Mesendoderm (in vitro differentiated cells): ENCODE measurements around the gene MAST4.
A peak's percentile ranks its signal among the peaks of the same experiment; 100 is the strongest.

Experiments used
- DNase-seq: peaks from one replicate; pipeline ENCODE4 v3.0.0; 2013
- H2AK5ac ChIP-seq: 2 replicates; pipeline ENCODE4 v1.6.1; 2013; ENCODE audit warnings: low read length, inconsistent platforms
- H2BK120ac ChIP-seq: 2 replicates; pipeline ENCODE4 v1.6.1; 2013; ENCODE audit warnings: low read depth, mild to moderate bottlenecking, low read length, moderate library complexity, mixed read lengths
- H2BK15ac ChIP-seq: replicated peaks from 2 replicates; pipeline ENCODE4 v1.6.1; 2013; ENCODE audit warnings: low read depth, mild to moderate bottlenecking, moderate library complexity
- H2BK5ac ChIP-seq: 2 replicates; pipeline ENCODE4 v1.6.1; 2013; ENCODE audit warnings: low read length, inconsistent platforms
- H3K18ac ChIP-seq: 2 replicates; pipeline ENCODE4 v1.6.1; 2013; ENCODE audit warnings: mild to moderate bottlenecking, low read length, mixed read lengths
- H3K23ac ChIP-seq: one replicate; pipeline ENCODE4 v1.6.1; 2013; ENCODE audit warnings: low read length
- H3K27ac ChIP-seq: 2 replicates; pipeline ENCODE4 v1.5.1; 2013; ENCODE audit warnings: low read depth, mild to moderate bottlenecking, inconsistent platforms, low read length, moderate library complexity
- H3K27me3 ChIP-seq: 2 replicates; pipeline ENCODE4 v1.6.1; 2013; ENCODE audit warnings: low read length, control low read depth, mild to moderate bottlenecking, inconsistent platforms; ENCODE audit not compliant: insufficient read depth, poor library complexity
- H3K36me3 ChIP-seq: 2 replicates; pipeline ENCODE4 v1.6.1; 2013; ENCODE audit warnings: low read length, inconsistent platforms; ENCODE audit not compliant: control insufficient read depth, insufficient read depth
- H3K4ac ChIP-seq: one replicate; pipeline ENCODE4 v1.6.1; 2013; ENCODE audit warnings: low read depth, mild to moderate bottlenecking, low read length, moderate library complexity
- H3K4me1 ChIP-seq: 2 replicates; pipeline ENCODE4 v1.6.1; 2013; ENCODE audit warnings: low read depth, low read length, inconsistent platforms; ENCODE audit not compliant: control insufficient read depth
- H3K4me2 ChIP-seq: 2 replicates; pipeline ENCODE4 v1.6.1; 2013; ENCODE audit warnings: low read length
- H3K4me3 ChIP-seq: 2 replicates; pipeline ENCODE4 v1.5.1; 2013; ENCODE audit warnings: mild to moderate bottlenecking, low read length
- H3K56ac ChIP-seq: one replicate; pipeline ENCODE4 v1.6.1; 2013; ENCODE audit warnings: low read length
- H3K79me1 ChIP-seq: 2 replicates; pipeline ENCODE4 v1.6.1; 2013; ENCODE audit warnings: low read length, inconsistent platforms
- H3K79me2 ChIP-seq: 2 replicates; pipeline ENCODE4 v1.6.1; 2013; ENCODE audit warnings: mild to moderate bottlenecking, low read length; ENCODE audit not compliant: control insufficient read depth, insufficient read depth
- H3K9ac ChIP-seq: 2 replicates; pipeline ENCODE4 v1.6.1; 2013; ENCODE audit warnings: low read length, inconsistent platforms
- H4K5ac ChIP-seq: one replicate; pipeline ENCODE4 v1.6.1; 2013; ENCODE audit warnings: low read length
- H4K8ac ChIP-seq: one replicate; pipeline ENCODE4 v1.6.1; 2013; ENCODE audit warnings: low read depth, mild to moderate bottlenecking, control low read depth, low read length, moderate library complexity
- WGBS: extraction: QIAGEN DNeasy Blood & Tissue Kit; methylation state at CpG from one replicate; pipeline ENCODE4 v1.1.7; 2013; ENCODE audit warnings: low lambda C conversion rate, missing lambda C conversion rate; ENCODE audit not compliant: insufficient coverage; ENCODE audit errors: extremely low coverage; 5-methylcytosine and 5-hydroxymethylcytosine counted together

Gene MAST4

GRCh38 chr5:66814146-66814991 is 218.2 kb downstream of the MAST4 start:
- Histone ChIP-seq H3K79me2 (no peaks in the 10 kb centered on the region), H3K27me3 (no peaks in the 10 kb centered on the region), H2BK5ac (no peak overlapping the region), H4K8ac (no peak overlapping the region), H2BK15ac (no peak overlapping the region), H3K4me1 (peaks cover 3% of the 10 kb centered on the region), H3K18ac (no peak overlapping the region), H3K79me1 (no peaks in the 10 kb centered on the region), H3K4me3 (no peak overlapping the region), H4K5ac (no peak overlapping the region), H3K23ac (no peak overlapping the region), H3K9ac (no peak overlapping the region), H3K36me3 (no peaks in the 10 kb centered on the region), H2AK5ac (no peak overlapping the region), H3K4me2 (no peak overlapping the region), H3K27ac (no peak overlapping the region), H3K4ac (no peak overlapping the region), H3K56ac (no peak overlapping the region), H2BK120ac (no peak overlapping the region)
- peak; percentile 65 for DNase-seq
- WGBS = no CpG with 5 or more reads among the region's 6 CpGs

GRCh38 chr5:66818304-66818934 is 222.2 kb downstream of the MAST4 start:
- H4K8ac ChIP-seq = no peak overlapping the region
- H3K9ac ChIP-seq = no peak overlapping the region
- WGBS = no CpG with 5 or more reads among the region's 5 CpGs

GRCh38 chr5:66818935-66819328 is 222.7 kb downstream of the MAST4 start:
- WGBS = no CpG with 5 or more reads among the region's 4 CpGs
- Histone ChIP-seq H3K79me2 (no peaks in the 10 kb centered on the region), H2AK5ac (no peak overlapping the region), H3K27ac (no peak overlapping the region), H3K56ac (no peak overlapping the region), H2BK5ac (no peak overlapping the region), H3K4me3 (no peak overlapping the region), H3K4me1 (no peaks in the 10 kb centered on the region), H3K23ac (no peak overlapping the region), H4K5ac (no peak overlapping the region), H3K4me2 (no peak overlapping the region), H3K9ac (no peak overlapping the region), H3K36me3 (no peaks in the 10 kb centered on the region), H2BK120ac (no peak overlapping the region), H3K18ac (no peak overlapping the region), H3K27me3 (no peaks in the 10 kb centered on the region), H3K79me1 (no peaks in the 10 kb centered on the region), H2BK15ac (no peak overlapping the region), H4K8ac (no peak overlapping the region), H3K4ac (no peak overlapping the region)
- no peak for DNase-seq

More at GRCh38 chr5:66818304-66818934, 222.2 kb downstream of the MAST4 start:
- DNase-seq = no peak
- Histone ChIP-seq H2BK5ac (no peak overlapping the region), H2AK5ac (no peak overlapping the region), H3K4me3 (no peak overlapping the region), H3K27ac (no peak overlapping the region), H3K36me3 (no peaks in the 10 kb centered on the region), H3K56ac (no peak overlapping the region), H3K79me1 (no peaks in the 10 kb centered on the region), H3K27me3 (no peaks in the 10 kb centered on the region), H3K4ac (no peak overlapping the region), H3K4me2 (no peak overlapping the region), H3K79me2 (no peaks in the 10 kb centered on the region), H4K5ac (no peak overlapping the region), H2BK15ac (no peak overlapping the region), H3K4me1 (no peaks in the 10 kb centered on the region), H3K23ac (peak overlapping the region; percentile 25), H2BK120ac (no peak overlapping the region), H3K18ac (no peak overlapping the region)

DNA sequence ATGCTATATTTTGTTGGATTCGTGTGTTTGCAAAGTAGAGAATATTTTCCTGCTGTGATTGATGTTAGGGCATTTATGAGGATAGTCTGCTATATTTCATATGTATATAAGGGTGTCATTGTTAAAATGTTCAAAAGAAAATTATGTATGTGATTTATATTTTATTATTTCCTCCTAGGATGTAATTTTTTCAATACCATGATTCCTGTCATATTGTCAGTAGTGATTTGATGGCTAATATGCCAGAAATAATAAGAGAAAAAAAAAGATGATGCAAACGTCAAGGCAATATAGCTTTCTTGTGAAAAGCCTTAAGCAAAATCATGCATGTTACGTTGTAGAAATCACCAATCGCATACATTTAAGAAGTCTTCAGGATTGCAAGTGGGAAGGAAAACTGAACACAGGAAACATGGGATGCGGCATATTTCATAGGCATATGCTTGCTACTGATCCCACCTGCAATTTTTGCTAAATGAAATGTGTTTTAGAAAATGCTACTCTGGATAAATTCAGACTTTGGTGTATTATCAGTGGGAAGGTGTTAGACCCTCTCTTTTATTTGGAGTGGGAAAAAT is 224.5 kb downstream of the MAST4 start:
- Histone ChIP-seq H3K56ac (no peak overlapping the region), H3K4me3 (no peak overlapping the region), H3K79me2 (no peaks in the 10 kb centered on the region), H3K9ac (no peak overlapping the region), H2BK15ac (no peak overlapping the region), H3K18ac (peak overlapping the region; percentile 28), H2BK120ac (no peak overlapping the region), H4K8ac (no peak overlapping the region), H3K27me3 (no peaks in the 10 kb centered on the region), H2AK5ac (no peak overlapping the region), H2BK5ac (no peak overlapping the region), H4K5ac (no peak overlapping the region), H3K23ac (no peak overlapping the region), H3K27ac (no peak overlapping the region), H3K79me1 (no peaks in the 10 kb centered on the region), H3K4me1 (no peaks in the 10 kb centered on the region), H3K4ac (no peak overlapping the region), H3K36me3 (no peaks in the 10 kb centered on the region), H3K4me2 (no peak overlapping the region)
- DNase-seq = no peak
- no CpG with 5 or more reads among the region's 5 CpGs for WGBS

DNA sequence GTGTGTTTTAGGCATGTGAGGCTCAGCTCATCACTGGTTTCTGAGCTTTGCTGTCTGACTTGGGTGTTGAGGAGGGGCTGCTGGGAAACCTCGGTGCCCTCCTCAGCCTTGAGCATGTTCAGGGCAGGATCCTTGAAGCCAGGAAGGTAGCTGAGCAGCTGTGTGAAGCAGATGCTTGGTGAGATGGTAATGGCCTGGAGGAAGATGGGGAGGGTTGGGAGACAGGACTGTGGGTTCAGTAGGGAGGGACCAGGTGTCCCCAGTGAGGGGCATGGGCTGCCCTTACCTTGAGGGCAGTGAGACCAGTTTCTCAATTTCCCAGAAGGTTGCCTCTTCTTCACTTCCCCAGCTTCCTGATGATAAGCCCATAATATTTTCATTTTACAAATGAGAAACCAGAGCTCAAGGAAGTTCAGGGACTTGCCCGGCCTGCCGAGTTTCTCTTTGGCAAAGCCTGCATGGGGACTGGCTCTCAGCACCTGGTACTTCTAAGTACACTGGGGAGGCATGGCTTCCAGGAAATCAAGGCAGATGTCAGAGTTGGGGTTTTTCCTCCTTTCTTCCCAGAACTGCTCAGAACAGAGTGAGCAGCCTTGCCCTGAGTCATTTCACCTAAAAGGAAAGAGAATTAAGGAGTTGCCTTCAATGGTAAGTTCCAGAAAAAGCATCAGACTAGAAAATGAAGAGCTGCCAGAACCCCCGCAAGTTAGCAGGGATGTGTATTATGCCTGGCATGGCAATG is 225.7 kb downstream of the MAST4 start:
- no peaks in the 10 kb centered on the region for H3K79me2 ChIP-seq
- H2BK15ac ChIP-seq = no peak overlapping the region
- H3K4me3 ChIP-seq = no peak overlapping the region
- H3K4ac ChIP-seq = no peak overlapping the region
- no CpG with 5 or more reads among the region's 4 CpGs for WGBS
- no peak overlapping the region for H3K9ac ChIP-seq
- no peak overlapping the region for H2AK5ac ChIP-seq
- no peak for DNase-seq
- H4K5ac ChIP-seq = no peak overlapping the region
- H4K8ac ChIP-seq = no peak overlapping the region
- H3K4me1 ChIP-seq = peaks cover 2% of the 10 kb centered on the region
- no peak overlapping the region for H3K4me2 ChIP-seq
- H2BK5ac ChIP-seq = no peak overlapping the region
- H3K18ac ChIP-seq = peak overlapping the region; percentile 25
- H3K56ac ChIP-seq = no peak overlapping the region
- no peaks in the 10 kb centered on the region for H3K79me1 ChIP-seq
- no peaks in the 10 kb centered on the region for H3K36me3 ChIP-seq
- no peak overlapping the region for H3K27ac ChIP-seq
- no peaks in the 10 kb centered on the region for H3K27me3 ChIP-seq
- H3K23ac ChIP-seq = no peak overlapping the region
- H2BK120ac ChIP-seq = no peak overlapping the region
